ENCODE results near the gene CANT1. TPM values are rescaled to one million over a fixed set of nuclear protein-coding genes. Genes with fewer than 3 reads are reported as not detected.

Gene CANT1
- total and polyA plus RNA-seq, 2 experiments from 2014 or later, result 33.0 to 36.1 TPM

DNA sequence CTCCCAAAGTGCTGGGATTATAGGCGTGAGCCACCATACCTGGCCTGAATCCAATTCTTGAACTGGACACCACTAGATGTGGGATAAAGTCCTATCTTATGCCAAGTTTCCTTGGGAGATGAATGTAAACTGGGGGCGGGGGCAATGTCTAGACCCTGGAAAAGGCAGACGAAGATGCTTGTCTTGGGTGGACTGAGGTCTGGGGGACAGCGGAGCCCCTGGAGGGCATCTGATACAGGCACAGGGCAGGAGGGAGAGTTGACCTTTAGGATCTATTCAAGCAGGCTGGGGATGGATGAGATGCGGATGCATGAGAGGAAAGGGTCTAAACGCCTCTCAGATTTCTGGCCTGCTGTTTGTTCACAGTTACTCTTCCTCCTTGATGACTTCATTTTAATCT is 26.1 kb upstream of the CANT1 start:
- no peak for DNase-seq (ENCODE audit: low spot score)
- H3K9me2 ChIP-seq (replicated peaks; ENCODE audit: insufficient read depth), result no peaks in the 10 kb centered on the region
- H3K27me3 ChIP-seq, result no peaks in the 10 kb centered on the region
- H3K4me1 ChIP-seq (ENCODE audit: insufficient read depth), result no peaks in the 10 kb centered on the region
- H3K4me2 ChIP-seq, result no peak overlapping the region
- H4K20me1 ChIP-seq (ENCODE audit: insufficient read depth, poor library complexity, severe bottlenecking), result no peaks in the 10 kb centered on the region
- no peaks in the 10 kb centered on the region for H3K79me2 ChIP-seq
- WGBS (ENCODE audit: low lambda C conversion rate, missing lambda C conversion rate), result 94% methylated on average over 6 of the region's 6 CpGs
- TF ChIP-seq EZH2 (IDR thresholded peaks at IDR 0.05; ENCODE audit: borderline replicate concordance), result no peak
- TF ChIP-seq EZH2phosphoT487 (IDR thresholded peaks at IDR 0.05; ENCODE audit: low read depth, severe bottlenecking, unreplicated experiment), result no peak
- TF ChIP-seq, protein P1, sequence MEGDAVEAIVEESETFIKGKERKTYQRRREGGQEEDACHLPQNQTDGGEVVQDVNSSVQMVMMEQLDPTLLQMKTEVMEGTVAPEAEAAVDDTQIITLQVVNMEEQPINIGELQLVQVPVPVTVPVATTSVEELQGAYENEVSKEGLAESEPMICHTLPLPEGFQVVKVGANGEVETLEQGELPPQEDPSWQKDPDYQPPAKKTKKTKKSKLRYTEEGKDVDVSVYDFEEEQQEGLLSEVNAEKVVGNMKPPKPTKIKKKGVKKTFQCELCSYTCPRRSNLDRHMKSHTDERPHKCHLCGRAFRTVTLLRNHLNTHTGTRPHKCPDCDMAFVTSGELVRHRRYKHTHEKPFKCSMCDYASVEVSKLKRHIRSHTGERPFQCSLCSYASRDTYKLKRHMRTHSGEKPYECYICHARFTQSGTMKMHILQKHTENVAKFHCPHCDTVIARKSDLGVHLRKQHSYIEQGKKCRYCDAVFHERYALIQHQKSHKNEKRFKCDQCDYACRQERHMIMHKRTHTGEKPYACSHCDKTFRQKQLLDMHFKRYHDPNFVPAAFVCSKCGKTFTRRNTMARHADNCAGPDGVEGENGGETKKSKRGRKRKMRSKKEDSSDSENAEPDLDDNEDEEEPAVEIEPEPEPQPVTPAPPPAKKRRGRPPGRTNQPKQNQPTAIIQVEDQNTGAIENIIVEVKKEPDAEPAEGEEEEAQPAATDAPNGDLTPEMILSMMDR (IDR thresholded peaks at IDR 0.05; ENCODE audit: poor library complexity), result no peak
- H3K9me3 ChIP-seq (ENCODE audit: low read depth), result no peaks in the 10 kb centered on the region
- H2AFZ ChIP-seq, result no peak overlapping the region
- H3K36me3 ChIP-seq (replicated peaks; ENCODE audit: insufficient read depth, low read depth), result no peaks in the 10 kb centered on the region
- no peak overlapping the region for H3K27ac ChIP-seq
- no peak overlapping the region for H3K4me3 ChIP-seq

DNA sequence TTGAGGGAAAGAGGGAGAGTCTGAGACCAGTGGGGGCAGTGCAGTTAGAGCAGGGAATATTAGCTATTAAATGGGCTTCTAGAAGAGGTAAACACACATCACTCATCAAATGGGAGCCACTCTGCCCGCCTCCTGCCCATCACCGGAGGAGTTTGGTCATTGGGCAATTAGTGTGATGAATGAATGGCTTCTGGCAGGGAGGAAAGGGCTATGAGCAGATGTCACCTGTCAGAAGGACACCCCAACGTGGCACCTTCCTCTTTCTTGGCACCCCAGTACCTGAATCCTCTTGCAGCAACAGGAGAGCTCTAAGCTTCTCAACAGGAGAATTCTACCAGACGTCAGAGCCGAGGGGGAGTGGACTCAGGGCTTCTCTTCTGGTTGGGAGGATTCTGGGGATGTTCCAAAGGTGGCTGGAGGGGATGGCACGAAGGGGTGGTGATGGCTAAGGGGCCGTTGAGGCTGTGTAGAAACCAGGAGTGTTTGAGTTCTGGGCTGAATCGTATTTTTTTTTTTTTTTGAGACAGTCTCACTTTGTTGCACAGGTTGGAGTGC is 25.4 kb upstream of the CANT1 start:
- Histone ChIP-seq H4K20me1 (ENCODE audit: insufficient read depth, poor library complexity, severe bottlenecking) (no peaks in the 10 kb centered on the region), H3K27ac (no peak overlapping the region), H3K4me3 (no peak overlapping the region), H3K79me2 (no peaks in the 10 kb centered on the region), H3K4me2 (no peak overlapping the region), H3K9me2 (replicated peaks; ENCODE audit: insufficient read depth) (no peaks in the 10 kb centered on the region), H3K36me3 (replicated peaks; ENCODE audit: insufficient read depth, low read depth) (no peaks in the 10 kb centered on the region), H2AFZ (no peak overlapping the region), H3K27me3 (no peaks in the 10 kb centered on the region), H3K4me1 (ENCODE audit: insufficient read depth) (no peaks in the 10 kb centered on the region), H3K9me3 (ENCODE audit: low read depth) (no peaks in the 10 kb centered on the region)
- TF ChIP-seq, protein P1 (IDR thresholded peaks at IDR 0.05; ENCODE audit: poor library complexity), result no peak
- no peak for TF ChIP-seq EZH2phosphoT487 (IDR thresholded peaks at IDR 0.05; ENCODE audit: low read depth, severe bottlenecking, unreplicated experiment)
- TF ChIP-seq EZH2 (IDR thresholded peaks at IDR 0.05; ENCODE audit: borderline replicate concordance), result no peak
- DNase-seq (ENCODE audit: low spot score), result no peak
- 86% methylated on average over 8 of the region's 8 CpGs for WGBS (ENCODE audit: low lambda C conversion rate, missing lambda C conversion rate)

DNA sequence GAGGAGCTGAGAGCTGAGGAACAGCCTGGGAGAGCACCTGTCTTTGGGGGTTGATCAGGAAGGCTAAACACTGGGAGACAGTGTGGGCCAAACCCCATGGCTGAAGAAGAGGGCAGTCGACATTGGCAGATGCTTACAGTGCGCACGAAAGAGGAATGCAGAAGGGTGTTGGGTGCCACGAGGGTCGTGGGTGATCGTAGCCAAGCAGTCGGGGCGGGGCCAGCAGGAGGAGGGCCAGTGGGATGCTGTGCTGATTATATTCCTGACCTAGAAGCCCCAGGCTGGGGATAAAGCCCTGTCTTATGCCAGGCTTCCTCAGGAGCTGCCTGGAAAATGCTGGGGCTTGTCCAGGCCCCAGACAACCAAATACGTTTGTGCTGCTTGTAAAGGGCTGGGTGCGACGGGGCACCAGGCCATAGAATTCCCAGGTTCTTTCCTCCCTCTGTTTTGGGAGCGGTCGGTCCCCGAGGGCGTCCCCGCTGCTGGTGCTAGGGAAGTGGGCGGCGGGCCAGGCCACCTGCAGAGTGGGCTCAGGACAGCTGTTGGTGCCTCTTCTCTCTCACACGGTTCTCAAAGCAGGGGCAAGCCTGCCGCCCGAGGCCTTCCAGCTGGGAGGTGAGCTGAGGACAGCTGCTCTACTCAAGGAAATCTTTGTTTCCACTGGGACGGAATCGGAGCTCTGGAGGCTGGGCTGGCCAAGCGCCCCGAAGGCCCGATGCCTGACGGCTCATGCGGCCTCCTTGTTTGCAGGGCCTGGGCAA is 24.4 kb upstream of the CANT1 start:
- Histone ChIP-seq H3K4me2 (no peak overlapping the region), H4K20me1 (ENCODE audit: insufficient read depth, poor library complexity, severe bottlenecking) (no peaks in the 10 kb centered on the region), H3K36me3 (replicated peaks; ENCODE audit: insufficient read depth, low read depth) (no peaks in the 10 kb centered on the region), H2AFZ (no peak overlapping the region), H3K4me3 (no peak overlapping the region), H3K79me2 (no peaks in the 10 kb centered on the region), H3K27ac (no peak overlapping the region), H3K9me2 (replicated peaks; ENCODE audit: insufficient read depth) (no peaks in the 10 kb centered on the region), H3K27me3 (no peaks in the 10 kb centered on the region), H3K4me1 (ENCODE audit: insufficient read depth) (no peaks in the 10 kb centered on the region), H3K9me3 (ENCODE audit: low read depth) (no peaks in the 10 kb centered on the region)
- TF ChIP-seq, protein P1 (IDR thresholded peaks at IDR 0.05; ENCODE audit: poor library complexity), result no peak
- no peak for TF ChIP-seq EZH2 (IDR thresholded peaks at IDR 0.05; ENCODE audit: borderline replicate concordance)
- no peak for TF ChIP-seq EZH2phosphoT487 (IDR thresholded peaks at IDR 0.05; ENCODE audit: low read depth, severe bottlenecking, unreplicated experiment)
- DNase-seq (ENCODE audit: low spot score), result no peak
- WGBS (ENCODE audit: low lambda C conversion rate, missing lambda C conversion rate), result 82% methylated on average over 28 of the region's 28 CpGs

All from hepatocyte (in vitro differentiated cells).